22Rv1 (cell line): ENCODE results near the gene AOAH.

Experiments
- CTCF ChIP-seq: fragments of 450-650 bp; IDR thresholded peaks from 2 replicates; pipeline ENCODE4 v1.5.1; 2017; ENCODE audit warnings: mild to moderate bottlenecking
- ZFX ChIP-seq: fragments of 450-650 bp; IDR thresholded peaks from 2 replicates; pipeline ENCODE4 v1.6.1; 2017; ENCODE audit warnings: antibody characterized with exemption, borderline replicate concordance

GRCh38 chr7:36538126-36538525 lies 186.2 kb downstream of the AOAH start:
- no peak for TF ChIP-seq CTCF
- TF ChIP-seq ZFX: no peak
